Right atrium auricular region (tissue), 2 donors: ENCODE results near the gene TMPRSS7. TPM values are rescaled to one million over a fixed set of nuclear protein-coding genes. Genes with fewer than 3 reads are reported as not detected.
"Not testable (repeated sequence)": the region's sequence is repeated elsewhere in the genome, so short reads cannot be mapped to it uniquely, and the experiment has no call there.

Experiments used
- DNase-seq: peaks from one replicate; pipeline ENCODE4 v3.0.0-alpha.2; 2019; ENCODE audit warnings: low spot score
- H3K27ac ChIP-seq, 2 donors: fragments of 200-600 bp; sonication (generic); 1 replicate in 1 of 2; 2 replicates in 1 of 2; pipeline ENCODE4 v1.5.1; 2016 to 2019
- H3K27me3 ChIP-seq, 2 donors: fragments of 200-600 bp; sonication (generic); one replicate each; pipeline versions ENCODE4 v1.5.1 to v1.6.0; 2017 to 2019
- H3K36me3 ChIP-seq: fragments of 200-600 bp; sonication (generic); one replicate; pipeline ENCODE4 v1.5.1; 2016
- H3K4me1 ChIP-seq, 2 donors: fragments of 200-600 bp; sonication (generic); one replicate each; pipeline versions ENCODE4 v1.5.1 to v1.6.0; 2017 to 2019
- H3K4me3 ChIP-seq, 2 donors: fragments of 200-600 bp; sonication (generic); 1 replicate in 1 of 2; 2 replicates in 1 of 2; pipeline ENCODE4 v1.5.1; 2017 to 2019; ENCODE audit warnings: mild to moderate bottlenecking in 1 of 2, moderate library complexity in 1 of 2
- H3K9me3 ChIP-seq, 2 donors: fragments of 200-600 bp; sonication (generic); one replicate each; pipeline ENCODE4 v1.5.1; 2019
- CTCF ChIP-seq, 2 donors: fragments of 200-600 bp; sonication (generic); IDR thresholded peaks; one replicate each; pipeline ENCODE4 v1.5.1; 2019; ENCODE audit warnings: antibody characterized with exemption in 2 of 2
- total RNA-seq, 2 donors: library from RNA; depleted of rRNA; stranded (reverse); fragments of >200 nt; gene quantifications; one replicate each; pipeline ENCODE4 v1.1.0, GENCODE V29; 2016

The TMPRSS7 gene
- total RNA-seq, 2 donors from 2014 or later, result not detected

DNA sequence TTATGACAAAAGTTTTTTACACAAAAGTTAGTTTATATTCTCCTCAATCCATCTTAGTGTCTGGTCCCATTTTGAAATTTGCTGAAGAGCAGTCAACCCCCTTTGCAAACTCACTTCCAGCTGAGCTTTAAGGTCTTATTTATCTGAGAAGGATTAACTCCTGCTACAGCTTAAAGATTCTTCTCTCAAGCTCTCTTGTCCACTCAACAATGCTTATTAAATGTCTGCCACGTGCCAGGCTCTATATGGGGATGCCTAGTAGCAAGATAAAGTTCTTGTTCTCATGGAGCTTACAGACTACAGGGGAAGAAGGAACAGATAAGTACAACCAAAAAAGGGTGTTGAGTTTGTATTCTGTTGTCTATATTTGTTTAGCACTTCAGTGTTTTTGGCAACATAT lies 18.7 kb downstream of the TMPRSS7 start:
- no peak for DNase-seq
- H3K27ac ChIP-seq, result no peak overlapping the region
- H3K36me3 ChIP-seq, result no peaks in the 10 kb centered on the region
- H3K4me3 ChIP-seq, result no peak overlapping the region
- no peaks in the 10 kb centered on the region for H3K4me1 ChIP-seq
- no peaks in the 10 kb centered on the region for H3K9me3 ChIP-seq
- no peak for TF ChIP-seq CTCF (IDR thresholded peaks at IDR 0.05)
- H3K27me3 ChIP-seq, result peaks cover 0 to 6% of the 10 kb centered on the region in 2 donors

DNA sequence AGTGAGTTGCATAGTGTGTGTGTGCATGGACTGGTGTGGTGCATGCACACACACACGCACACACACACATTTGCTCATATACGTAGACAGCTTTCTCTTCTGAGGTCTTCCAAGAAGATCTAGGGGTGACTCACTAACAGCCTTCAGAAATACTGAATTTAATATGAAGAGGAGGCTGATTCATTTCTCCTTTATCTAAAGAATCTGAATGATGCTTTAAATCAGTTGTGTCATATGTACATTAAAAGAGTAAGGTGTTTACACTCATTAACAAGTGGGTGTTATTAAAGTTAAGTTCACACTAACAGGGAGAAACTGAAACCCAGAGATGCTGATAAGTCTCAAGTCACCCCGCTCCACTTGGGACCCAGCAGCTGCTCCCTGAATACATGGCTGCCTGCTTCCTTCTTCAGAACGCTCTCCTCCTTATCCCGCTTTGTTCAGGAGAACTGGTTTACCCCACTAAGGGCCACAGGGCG lies 22.0 kb downstream of the TMPRSS7 start:
- no peak overlapping the region for H3K27ac ChIP-seq
- no peak for DNase-seq
- TF ChIP-seq CTCF (IDR thresholded peaks at IDR 0.05), result no peak
- no peaks in the 10 kb centered on the region for H3K4me1 ChIP-seq
- H3K27me3 ChIP-seq, result no peaks in the 10 kb centered on the region
- H3K4me3 ChIP-seq, result no peak overlapping the region
- H3K36me3 ChIP-seq, result no peaks in the 10 kb centered on the region
- no peaks in the 10 kb centered on the region for H3K9me3 ChIP-seq

- no peak for TF ChIP-seq CTCF (IDR thresholded peaks at IDR 0.05)
- DNase-seq, result no peak
Observed at GRCh38 chr3:112059497-112059896, 25.0 kb downstream of the TMPRSS7 start.

GRCh38 chr3:112061152-112061551 lies 26.6 kb downstream of the TMPRSS7 start:
- Histone ChIP-seq H3K27ac (no peak overlapping the region), H3K9me3 (no peaks in the 10 kb centered on the region), H3K27me3 (no peaks in the 10 kb centered on the region), H3K4me1 (no peaks in the 10 kb centered on the region), H3K4me3 (no peak overlapping the region), H3K36me3 (no peaks in the 10 kb centered on the region)
- no peak for TF ChIP-seq CTCF (IDR thresholded peaks at IDR 0.05)
- no peak for DNase-seq

More at GRCh38 chr3:112059497-112059896, 25.0 kb downstream of the TMPRSS7 start:
- no peaks in the 10 kb centered on the region for H3K27me3 ChIP-seq
- no peaks in the 10 kb centered on the region for H3K4me1 ChIP-seq
- no peak overlapping the region for H3K27ac ChIP-seq
- no peak overlapping the region for H3K4me3 ChIP-seq
- H3K36me3 ChIP-seq, result no peaks in the 10 kb centered on the region
- H3K9me3 ChIP-seq, result no peaks in the 10 kb centered on the region

- not testable (repeated sequence) for H3K27me3 ChIP-seq, DNase-seq
Observed at GRCh38 chr3:112072387-112073060, 38.0 kb downstream of the TMPRSS7 start.

GRCh38 chr3:112074006-112074405 lies 39.5 kb downstream of the TMPRSS7 start:
- no peak for TF ChIP-seq CTCF (IDR thresholded peaks at IDR 0.05)
- Histone ChIP-seq H3K4me1 (no peaks in the 10 kb centered on the region), H3K27me3 (no peaks in the 10 kb centered on the region), H3K27ac (no peak overlapping the region), H3K9me3 (no peaks in the 10 kb centered on the region), H3K36me3 (no peaks in the 10 kb centered on the region), H3K4me3 (no peak overlapping the region)
- DNase-seq, result no peak

More at GRCh38 chr3:112072387-112073060, 38.0 kb downstream of the TMPRSS7 start:
- H3K4me3 ChIP-seq, H3K36me3 ChIP-seq, H3K4me1 ChIP-seq, H3K9me3 ChIP-seq, H3K27ac ChIP-seq: not testable (repeated sequence)
